HT-29 (cell line): ENCODE data around the gene SEPTIN2. TPM values are rescaled to one million over a fixed set of nuclear protein-coding genes. Genes with fewer than 3 reads are reported as not detected.
"Not testable (repeated sequence)": the region's sequence is repeated elsewhere in the genome, so short reads cannot be mapped to it uniquely, and the experiment has no call there.

ENCODE experiments used
- DNase-seq: peaks from one replicate; pipeline ENCODE4 v3.0.0-alpha.2; 2015; ENCODE audit warnings: low spot score
- total RNA-seq: library from RNA; depleted of rRNA; stranded (reverse); fragments of >200 nt; shearing (Covaris generic); gene quantifications from 2 replicates; pipeline ENCODE4 v1.2.3, GENCODE V29; 2014

Gene SEPTIN2
- total RNA-seq, 1 experiment from 2014 or later = 164 TPM

- DNase-seq = no peak
These were observed 2.1 kb upstream of the SEPTIN2 start for GRCh38 chr2:241313543-241314095.

GRCh38 chr2:241314226-241315092 is 1.3 kb upstream of the SEPTIN2 start:
- peak; percentile 68 for DNase-seq

GRCh38 chr2:241315093-241315878 is 439 bp upstream of the SEPTIN2 start, which contains the start of gene HDLBP:
Gene HDLBP, minus strand, starts transcription at chr2:241315672. Its CDS starts 48,803 bp downstream, at chr2:241266869.
- peak; percentile 99 for DNase-seq

GRCh38 chr2:241316825-241317224 is 1.1 kb downstream of the SEPTIN2 start:
- DNase-seq = no peak

- no peak for DNase-seq
These were observed 1.7 kb downstream of the SEPTIN2 start for GRCh38 chr2:241317391-241317790.

GRCh38 chr2:241318830-241319229 is 3.1 kb downstream of the SEPTIN2 start:
- not testable (repeated sequence) for DNase-seq

- DNase-seq = no peak
These were observed 4.7 kb downstream of the SEPTIN2 start for GRCh38 chr2:241320394-241320793.

- DNase-seq = no peak
These were observed 5.3 kb downstream of the SEPTIN2 start for GRCh38 chr2:241321033-241321432.

GRCh38 chr2:241321886-241322285 is 6.2 kb downstream of the SEPTIN2 start:
- DNase-seq = no peak

- DNase-seq = no peak
These were observed 8.1 kb downstream of the SEPTIN2 start for GRCh38 chr2:241323778-241324177.

- no peak for DNase-seq
These were observed 9.1 kb downstream of the SEPTIN2 start for GRCh38 chr2:241324775-241325174.

- no peak for DNase-seq
These were observed 9.5 kb downstream of the SEPTIN2 start for GRCh38 chr2:241325257-241325656.

- no peak for DNase-seq
These were observed 14.2 kb downstream of the SEPTIN2 start for GRCh38 chr2:241329669-241330615.

- no peak for DNase-seq
These were observed 14.9 kb downstream of the SEPTIN2 start for GRCh38 chr2:241330616-241330981.

- DNase-seq = no peak
These were observed 19.1 kb downstream of the SEPTIN2 start for GRCh38 chr2:241334813-241335212.

GRCh38 chr2:241339839-241340630 is 24.3 kb downstream of the SEPTIN2 start:
- DNase-seq = no peak

- DNase-seq = no peak
These were observed 25.0 kb downstream of the SEPTIN2 start for GRCh38 chr2:241340631-241341163.

GRCh38 chr2:241344925-241345651 is 29.4 kb downstream of the SEPTIN2 start:
- no peak for DNase-seq

GRCh38 chr2:241349941-241350340 is 34.2 kb downstream of the SEPTIN2 start:
- DNase-seq = no peak
